Thyroid gland (tissue), 4 donors: ENCODE results near the gene SAMD7. TPM values are rescaled to one million over a fixed set of nuclear protein-coding genes. Genes with fewer than 3 reads are reported as not detected.
A peak's percentile ranks its signal among the peaks of the same experiment; 100 is the strongest.

Source experiments
- DNase-seq, 2 donors: peaks; one replicate each; pipeline ENCODE4 v3.0.0-alpha.2; 2019
- H3K27ac ChIP-seq, 3 donors: fragments of 200-600 bp; sonication (generic); 1 replicate in 2 of 3; 2 replicates in 1 of 3; pipeline ENCODE4 v1.5.1; 2016 to 2019; ENCODE audit warnings: mild to moderate bottlenecking in 1 of 3, moderate library complexity in 1 of 3
- H3K27me3 ChIP-seq: fragments of 200-600 bp; sonication (generic); one replicate; pipeline ENCODE4 v1.5.1; 2019
- H3K36me3 ChIP-seq, 2 donors: fragments of 200-600 bp; sonication (generic); one replicate each; pipeline ENCODE4 v1.5.1; 2016 to 2019
- H3K4me1 ChIP-seq, 2 donors: fragments of 200-600 bp; sonication (generic); one replicate each; pipeline ENCODE4 v1.5.1; 2017 to 2019
- H3K4me3 ChIP-seq, 3 donors: fragments of 200-600 bp; sonication (generic); replicated peaks in 1 of 3; 1 replicate in 2 of 3; 2 replicates in 1 of 3; pipeline ENCODE4 v1.5.1; 2016; ENCODE audit warnings: mild to moderate bottlenecking in 1 of 3
- H3K9me3 ChIP-seq: fragments of 200-600 bp; sonication (generic); one replicate; pipeline ENCODE4 v1.5.1; 2017
- CTCF ChIP-seq, 6 experiments: fragments of 200-600 bp in 3 of 6; fragments of 450-650 bp in 3 of 6; sonication (generic) in 3 of 6; IDR thresholded peaks; one replicate each; pipeline ENCODE4 v1.5.1; 2016 to 2019; ENCODE audit warnings: antibody characterized with exemption in 6 of 6, mild to moderate bottlenecking in 2 of 6, inconsistent platforms in 1 of 6, moderate library complexity in 1 of 6
- POLR2A ChIP-seq, 2 donors: fragments of 450-650 bp; IDR thresholded peaks; one replicate each; pipeline ENCODE4 v1.6.1; 2017; ENCODE audit warnings: antibody characterized with exemption in 2 of 2, mild to moderate bottlenecking in 2 of 2, moderate library complexity in 1 of 2
- WGBS, 2 donors: methylation state at CpG; one replicate each; pipeline ENCODE4 v1.1.5; 2017; 5-methylcytosine and 5-hydroxymethylcytosine counted together
- intact Hi-C: fragments of 100-400 bp; cut with DNase I; formaldehyde crosslinking; loops from one replicate; pipeline ENCODE4 v1.15.1; 2023
- total RNA-seq, 4 donors: library from RNA; depleted of rRNA; stranded (reverse); fragments of >200 nt; gene quantifications; one replicate each; pipeline ENCODE4 v1.2.3, GENCODE V29; 2016

SAMD7 gene
- total RNA-seq, 4 donors from 2014 or later, result not detected

GRCh38 chr3:169865176-169865767, 46.1 kb upstream of the SAMD7 start:
- TF ChIP-seq CTCF (IDR thresholded peaks at IDR 0.05) (no peak), POLR2A (IDR thresholded peaks at IDR 0.05) (no peak)
- no peak overlapping the region for H3K27ac ChIP-seq
- peaks cover 0 to 6% of the 10 kb centered on the region in 2 donors for H3K4me1 ChIP-seq
- peak in 1 of 2 donors; percentile 9 for DNase-seq
- H3K4me3 ChIP-seq, result no peak overlapping the region
- H3K36me3 ChIP-seq, result no peaks in the 10 kb centered on the region
- WGBS, 2 donors, result 70 to 75% methylated on average over 12 of the region's 12 CpGs
- H3K27me3 ChIP-seq, result no peaks in the 10 kb centered on the region
- no peaks in the 10 kb centered on the region for H3K9me3 ChIP-seq
- intact Hi-C loops, result no loop called here

- peaks cover 11 to 20% of the 10 kb centered on the region in 2 donors for H3K4me1 ChIP-seq
- DNase-seq, result no peak
- no peak for TF ChIP-seq CTCF (IDR thresholded peaks at IDR 0.05)
- no peak for TF ChIP-seq POLR2A (IDR thresholded peaks at IDR 0.05)
- H3K27ac ChIP-seq, result no peak overlapping the region
- WGBS, 2 donors, result 94 to 97% methylated on average over 3 of the region's 3 CpGs
- no peaks in the 10 kb centered on the region for H3K27me3 ChIP-seq
- no peaks in the 10 kb centered on the region for H3K36me3 ChIP-seq
- intact Hi-C loops, result no loop called here
- no peak overlapping the region for H3K4me3 ChIP-seq
- no peaks in the 10 kb centered on the region for H3K9me3 ChIP-seq
Measured at GRCh38 chr3:169867584-169868210, 43.7 kb upstream of the SAMD7 start.

GRCh38 chr3:169868369-169868768, 43.0 kb upstream of the SAMD7 start:
- H3K36me3 ChIP-seq, result no peaks in the 10 kb centered on the region
- H3K4me3 ChIP-seq, result no peak overlapping the region
- no peak overlapping the region for H3K27ac ChIP-seq
- DNase-seq, result no peak
- H3K9me3 ChIP-seq, result no peaks in the 10 kb centered on the region
- intact Hi-C loops, result no loop called here
- peaks cover 11 to 20% of the 10 kb centered on the region in 2 donors for H3K4me1 ChIP-seq
- WGBS, 2 donors, result 88 to 90% methylated on average over 2 of the region's 2 CpGs
- no peak for TF ChIP-seq POLR2A (IDR thresholded peaks at IDR 0.05)
- no peaks in the 10 kb centered on the region for H3K27me3 ChIP-seq

- intact Hi-C loops, result no loop called here
- H3K4me1 ChIP-seq, result peaks cover 11 to 17% of the 10 kb centered on the region in 2 donors
- H3K36me3 ChIP-seq, result no peaks in the 10 kb centered on the region
- H3K9me3 ChIP-seq, result no peaks in the 10 kb centered on the region
- H3K27me3 ChIP-seq, result no peaks in the 10 kb centered on the region
- H3K27ac ChIP-seq, result no peak within 1 kb of the TSS
- WGBS, 2 donors, result 67% methylated on average over 2 of the region's 2 CpGs
- no peak within 1 kb of the TSS for H3K4me3 ChIP-seq
- no peak for DNase-seq
- TF ChIP-seq POLR2A (IDR thresholded peaks at IDR 0.05) (no peak), CTCF (IDR thresholded peaks at IDR 0.05) (no peak)
Measured at GRCh38 chr3:169869484-169870220, 41.7 kb upstream of the SAMD7 start, which contains the start of gene LRRC31. LRRC31 (minus strand) TSS chr3:169869935; CDS start chr3:169869807, 128 bp downstream.

GRCh38 chr3:169871129-169871886, 40.1 kb upstream of the SAMD7 start:
- peak; percentile 77 to 79 for DNase-seq
- no peaks in the 10 kb centered on the region for H3K27me3 ChIP-seq
- intact Hi-C loops, result no loop called here
- no peak overlapping the region for H3K4me3 ChIP-seq
- H3K27ac ChIP-seq, result peak overlapping the region in 1 of 3 donors; percentile 10
- no peaks in the 10 kb centered on the region for H3K36me3 ChIP-seq
- 79 to 88% methylated on average over 2 of the region's 2 CpGs for WGBS, 2 donors
- H3K4me1 ChIP-seq, result peaks cover 11 to 17% of the 10 kb centered on the region in 2 donors
- no peaks in the 10 kb centered on the region for H3K9me3 ChIP-seq
- TF ChIP-seq CTCF (IDR thresholded peaks at IDR 0.05) (no peak), POLR2A (IDR thresholded peaks at IDR 0.05) (no peak)
